ENCODE measurements around the gene TXNDC12.

Gene TXNDC12

DNA sequence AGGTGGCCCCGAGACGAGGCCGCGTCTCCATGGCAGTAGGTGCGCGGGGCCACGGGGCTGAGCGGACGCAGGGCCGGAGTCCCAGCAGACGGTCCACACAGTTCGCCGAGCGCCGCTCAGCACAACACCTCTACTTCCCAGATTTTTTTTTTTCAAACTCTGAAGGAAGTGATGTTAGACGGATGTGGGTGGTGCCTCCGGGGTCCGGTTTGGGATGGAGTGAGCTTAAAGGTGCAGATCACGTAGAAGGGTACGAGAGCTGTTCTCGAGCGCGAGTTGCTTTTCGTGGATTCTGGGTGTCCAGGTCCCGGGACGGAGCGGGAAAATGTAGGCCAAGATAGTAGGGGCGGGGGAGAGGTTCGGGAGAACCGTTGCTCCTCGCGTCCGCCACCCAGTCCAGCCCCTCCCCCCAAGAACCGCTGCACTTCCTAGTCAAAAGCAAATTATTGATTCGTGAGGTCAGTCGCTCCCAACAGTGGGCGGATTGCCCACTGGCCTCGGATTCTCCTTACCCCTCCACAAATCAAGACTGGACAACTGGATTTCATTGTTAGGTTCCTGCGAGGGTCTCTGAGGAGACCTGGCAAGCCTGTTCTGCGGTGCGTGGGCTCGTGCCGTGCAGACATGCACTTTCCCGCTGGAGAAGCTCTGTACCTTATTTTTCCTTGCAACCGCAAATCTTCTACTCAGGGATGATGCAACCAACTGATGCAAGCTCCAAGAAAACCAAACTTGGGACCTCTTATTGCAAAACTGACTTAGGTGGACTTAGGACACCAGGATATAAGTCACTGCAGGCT, at the start of gene TXNDC12 (continued):
- TF ChIP-seq, protein P1, sequence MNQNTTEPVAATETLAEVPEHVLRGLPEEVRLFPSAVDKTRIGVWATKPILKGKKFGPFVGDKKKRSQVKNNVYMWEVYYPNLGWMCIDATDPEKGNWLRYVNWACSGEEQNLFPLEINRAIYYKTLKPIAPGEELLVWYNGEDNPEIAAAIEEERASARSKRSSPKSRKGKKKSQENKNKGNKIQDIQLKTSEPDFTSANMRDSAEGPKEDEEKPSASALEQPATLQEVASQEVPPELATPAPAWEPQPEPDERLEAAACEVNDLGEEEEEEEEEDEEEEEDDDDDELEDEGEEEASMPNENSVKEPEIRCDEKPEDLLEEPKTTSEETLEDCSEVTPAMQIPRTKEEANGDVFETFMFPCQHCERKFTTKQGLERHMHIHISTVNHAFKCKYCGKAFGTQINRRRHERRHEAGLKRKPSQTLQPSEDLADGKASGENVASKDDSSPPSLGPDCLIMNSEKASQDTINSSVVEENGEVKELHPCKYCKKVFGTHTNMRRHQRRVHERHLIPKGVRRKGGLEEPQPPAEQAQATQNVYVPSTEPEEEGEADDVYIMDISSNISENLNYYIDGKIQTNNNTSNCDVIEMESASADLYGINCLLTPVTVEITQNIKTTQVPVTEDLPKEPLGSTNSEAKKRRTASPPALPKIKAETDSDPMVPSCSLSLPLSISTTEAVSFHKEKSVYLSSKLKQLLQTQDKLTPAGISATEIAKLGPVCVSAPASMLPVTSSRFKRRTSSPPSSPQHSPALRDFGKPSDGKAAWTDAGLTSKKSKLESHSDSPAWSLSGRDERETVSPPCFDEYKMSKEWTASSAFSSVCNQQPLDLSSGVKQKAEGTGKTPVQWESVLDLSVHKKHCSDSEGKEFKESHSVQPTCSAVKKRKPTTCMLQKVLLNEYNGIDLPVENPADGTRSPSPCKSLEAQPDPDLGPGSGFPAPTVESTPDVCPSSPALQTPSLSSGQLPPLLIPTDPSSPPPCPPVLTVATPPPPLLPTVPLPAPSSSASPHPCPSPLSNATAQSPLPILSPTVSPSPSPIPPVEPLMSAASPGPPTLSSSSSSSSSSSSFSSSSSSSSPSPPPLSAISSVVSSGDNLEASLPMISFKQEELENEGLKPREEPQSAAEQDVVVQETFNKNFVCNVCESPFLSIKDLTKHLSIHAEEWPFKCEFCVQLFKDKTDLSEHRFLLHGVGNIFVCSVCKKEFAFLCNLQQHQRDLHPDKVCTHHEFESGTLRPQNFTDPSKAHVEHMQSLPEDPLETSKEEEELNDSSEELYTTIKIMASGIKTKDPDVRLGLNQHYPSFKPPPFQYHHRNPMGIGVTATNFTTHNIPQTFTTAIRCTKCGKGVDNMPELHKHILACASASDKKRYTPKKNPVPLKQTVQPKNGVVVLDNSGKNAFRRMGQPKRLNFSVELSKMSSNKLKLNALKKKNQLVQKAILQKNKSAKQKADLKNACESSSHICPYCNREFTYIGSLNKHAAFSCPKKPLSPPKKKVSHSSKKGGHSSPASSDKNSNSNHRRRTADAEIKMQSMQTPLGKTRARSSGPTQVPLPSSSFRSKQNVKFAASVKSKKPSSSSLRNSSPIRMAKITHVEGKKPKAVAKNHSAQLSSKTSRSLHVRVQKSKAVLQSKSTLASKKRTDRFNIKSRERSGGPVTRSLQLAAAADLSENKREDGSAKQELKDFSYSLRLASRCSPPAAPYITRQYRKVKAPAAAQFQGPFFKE (tag by site-specific recombination; IDR thresholded peaks at IDR 0.05; ENCODE audit: borderline replicate concordance) = no peak
- TF ChIP-seq BCL11A (tag by site-specific recombination; IDR thresholded peaks at IDR 0.05; ENCODE audit: low read depth) (no peak), ZNF341 (tag by site-specific recombination; IDR thresholded peaks at IDR 0.05; ENCODE audit: low read depth) (peak; percentile 68), HOXA7 (CRISPR knock-in tag; IDR thresholded peaks at IDR 0.05; ENCODE audit: borderline replicate concordance) (no peak), ZNF514 (tag by site-specific recombination; IDR thresholded peaks at IDR 0.05) (no peak), KLF8 (tag by site-specific recombination; IDR thresholded peaks at IDR 0.05) (peak; percentile 66; the same call in 1 of the 2 replicates), KLF9 (tag by site-specific recombination; IDR thresholded peaks at IDR 0.05; ENCODE audit: low read depth) (peak; percentile 71), ZNF350 (tag by site-specific recombination; IDR thresholded peaks at IDR 0.05) (no peak), ZSCAN4 (tag by site-specific recombination; IDR thresholded peaks at IDR 0.05) (no peak), ZFP41 (tag by site-specific recombination; IDR thresholded peaks at IDR 0.05; ENCODE audit: borderline replicate concordance) (no peak), ZNF138 (tag by site-specific recombination; IDR thresholded peaks at IDR 0.05; ENCODE audit: borderline replicate concordance) (no peak), ZIC2 (tag by site-specific recombination; IDR thresholded peaks at IDR 0.05) (no peak), HOXC10 (CRISPR knock-in tag; IDR thresholded peaks at IDR 0.05) (no peak), ZNF175 (tag by site-specific recombination; IDR thresholded peaks at IDR 0.05) (no peak), ZNF585B (tag by site-specific recombination; IDR thresholded peaks at IDR 0.05) (no peak), ZNF792 (tag by site-specific recombination; IDR thresholded peaks at IDR 0.05) (no peak; the same call in 1 of the 2 replicates), ZNF747 (tag by site-specific recombination; IDR thresholded peaks at IDR 0.05) (no peak)
- TF ChIP-seq, protein P2, sequence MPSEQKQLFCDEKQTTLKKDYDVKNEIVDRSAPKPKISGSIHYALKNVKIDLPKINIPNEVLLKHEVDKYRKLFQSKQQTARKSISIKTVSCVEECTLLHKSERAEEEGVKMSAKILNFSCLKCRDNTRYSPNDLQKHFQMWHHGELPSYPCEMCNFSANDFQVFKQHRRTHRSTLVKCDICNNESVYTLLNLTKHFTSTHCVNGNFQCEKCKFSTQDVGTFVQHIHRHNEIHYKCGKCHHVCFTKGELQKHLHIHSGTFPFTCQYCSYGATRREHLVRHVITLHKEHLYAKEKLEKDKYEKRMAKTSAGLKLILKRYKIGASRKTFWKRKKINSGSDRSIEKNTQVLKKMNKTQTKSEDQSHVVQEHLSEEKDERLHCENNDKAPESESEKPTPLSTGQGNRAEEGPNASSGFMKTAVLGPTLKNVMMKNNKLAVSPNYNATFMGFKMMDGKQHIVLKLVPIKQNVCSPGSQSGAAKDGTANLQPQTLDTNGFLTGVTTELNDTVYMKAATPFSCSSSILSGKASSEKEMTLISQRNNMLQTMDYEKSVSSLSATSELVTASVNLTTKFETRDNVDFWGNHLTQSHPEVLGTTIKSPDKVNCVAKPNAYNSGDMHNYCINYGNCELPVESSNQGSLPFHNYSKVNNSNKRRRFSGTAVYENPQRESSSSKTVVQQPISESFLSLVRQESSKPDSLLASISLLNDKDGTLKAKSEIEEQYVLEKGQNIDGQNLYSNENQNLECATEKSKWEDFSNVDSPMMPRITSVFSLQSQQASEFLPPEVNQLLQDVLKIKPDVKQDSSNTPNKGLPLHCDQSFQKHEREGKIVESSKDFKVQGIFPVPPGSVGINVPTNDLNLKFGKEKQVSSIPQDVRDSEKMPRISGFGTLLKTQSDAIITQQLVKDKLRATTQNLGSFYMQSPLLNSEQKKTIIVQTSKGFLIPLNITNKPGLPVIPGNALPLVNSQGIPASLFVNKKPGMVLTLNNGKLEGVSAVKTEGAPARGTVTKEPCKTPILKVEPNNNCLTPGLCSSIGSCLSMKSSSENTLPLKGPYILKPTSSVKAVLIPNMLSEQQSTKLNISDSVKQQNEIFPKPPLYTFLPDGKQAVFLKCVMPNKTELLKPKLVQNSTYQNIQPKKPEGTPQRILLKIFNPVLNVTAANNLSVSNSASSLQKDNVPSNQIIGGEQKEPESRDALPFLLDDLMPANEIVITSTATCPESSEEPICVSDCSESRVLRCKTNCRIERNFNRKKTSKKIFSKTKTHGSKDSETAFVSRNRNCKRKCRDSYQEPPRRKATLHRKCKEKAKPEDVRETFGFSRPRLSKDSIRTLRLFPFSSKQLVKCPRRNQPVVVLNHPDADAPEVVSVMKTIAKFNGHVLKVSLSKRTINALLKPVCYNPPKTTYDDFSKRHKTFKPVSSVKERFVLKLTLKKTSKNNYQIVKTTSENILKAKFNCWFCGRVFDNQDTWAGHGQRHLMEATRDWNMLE (tag by site-specific recombination; conservative IDR thresholded peaks at IDR 0.05; ENCODE audit: low read depth) = peak; percentile 36; the same call in 1 of the 2 replicates
- TF ChIP-seq, protein P3, sequence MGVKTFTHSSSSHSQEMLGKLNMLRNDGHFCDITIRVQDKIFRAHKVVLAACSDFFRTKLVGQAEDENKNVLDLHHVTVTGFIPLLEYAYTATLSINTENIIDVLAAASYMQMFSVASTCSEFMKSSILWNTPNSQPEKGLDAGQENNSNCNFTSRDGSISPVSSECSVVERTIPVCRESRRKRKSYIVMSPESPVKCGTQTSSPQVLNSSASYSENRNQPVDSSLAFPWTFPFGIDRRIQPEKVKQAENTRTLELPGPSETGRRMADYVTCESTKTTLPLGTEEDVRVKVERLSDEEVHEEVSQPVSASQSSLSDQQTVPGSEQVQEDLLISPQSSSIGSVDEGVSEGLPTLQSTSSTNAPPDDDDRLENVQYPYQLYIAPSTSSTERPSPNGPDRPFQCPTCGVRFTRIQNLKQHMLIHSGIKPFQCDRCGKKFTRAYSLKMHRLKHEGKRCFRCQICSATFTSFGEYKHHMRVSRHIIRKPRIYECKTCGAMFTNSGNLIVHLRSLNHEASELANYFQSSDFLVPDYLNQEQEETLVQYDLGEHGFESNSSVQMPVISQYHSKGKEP (tag by site-specific recombination; IDR thresholded peaks at IDR 0.05) = peak; percentile 60; the same call in 1 of the 2 replicates
- TF ChIP-seq, protein P4, sequence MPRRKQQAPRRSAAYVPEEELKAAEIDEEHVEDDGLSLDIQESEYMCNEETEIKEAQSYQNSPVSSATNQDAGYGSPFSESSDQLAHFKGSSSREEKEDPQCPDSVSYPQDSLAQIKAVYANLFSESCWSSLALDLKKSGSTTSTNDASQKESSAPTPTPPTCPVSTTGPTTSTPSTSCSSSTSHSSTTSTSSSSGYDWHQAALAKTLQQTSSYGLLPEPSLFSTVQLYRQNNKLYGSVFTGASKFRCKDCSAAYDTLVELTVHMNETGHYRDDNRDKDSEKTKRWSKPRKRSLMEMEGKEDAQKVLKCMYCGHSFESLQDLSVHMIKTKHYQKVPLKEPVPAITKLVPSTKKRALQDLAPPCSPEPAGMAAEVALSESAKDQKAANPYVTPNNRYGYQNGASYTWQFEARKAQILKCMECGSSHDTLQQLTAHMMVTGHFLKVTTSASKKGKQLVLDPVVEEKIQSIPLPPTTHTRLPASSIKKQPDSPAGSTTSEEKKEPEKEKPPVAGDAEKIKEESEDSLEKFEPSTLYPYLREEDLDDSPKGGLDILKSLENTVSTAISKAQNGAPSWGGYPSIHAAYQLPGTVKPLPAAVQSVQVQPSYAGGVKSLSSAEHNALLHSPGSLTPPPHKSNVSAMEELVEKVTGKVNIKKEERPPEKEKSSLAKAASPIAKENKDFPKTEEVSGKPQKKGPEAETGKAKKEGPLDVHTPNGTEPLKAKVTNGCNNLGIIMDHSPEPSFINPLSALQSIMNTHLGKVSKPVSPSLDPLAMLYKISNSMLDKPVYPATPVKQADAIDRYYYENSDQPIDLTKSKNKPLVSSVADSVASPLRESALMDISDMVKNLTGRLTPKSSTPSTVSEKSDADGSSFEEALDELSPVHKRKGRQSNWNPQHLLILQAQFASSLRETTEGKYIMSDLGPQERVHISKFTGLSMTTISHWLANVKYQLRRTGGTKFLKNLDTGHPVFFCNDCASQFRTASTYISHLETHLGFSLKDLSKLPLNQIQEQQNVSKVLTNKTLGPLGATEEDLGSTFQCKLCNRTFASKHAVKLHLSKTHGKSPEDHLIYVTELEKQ (tag by site-specific recombination; IDR thresholded peaks at IDR 0.05; ENCODE audit: borderline replicate concordance) = peak; percentile 52; the same call in 1 of the 2 replicates
